Endothelial cell of umbilical vein (primary cell): ENCODE data around the gene TMEM184B. TPM values are rescaled to one million over a fixed set of nuclear protein-coding genes. Genes with fewer than 3 reads are reported as not detected.
A peak's percentile ranks its signal among the peaks of the same experiment; 100 is the strongest.

Experiments used
- BruUV-seq: library from RNA; stranded (reverse); fragments of 400-500 nt; replicated peaks from 2 replicates; lab custom pipeline; 2021; lab: Mats Ljungman, UMichigan
- CTCF ChIA-PET: fragments of 300-600, 350-600 bp; sonication (Branson Sonifier 250); formaldehyde crosslinking; loops from one replicate; lab custom pipeline; 2021; ENCODE audit warnings: antibody characterized with exemption, inconsistent platforms; lab: Charles Lee
- POLR2A ChIA-PET: fragments of 300-600, 350-600 bp; sonication (Branson Sonifier 250); formaldehyde crosslinking; loops from one replicate; lab custom pipeline; 2021; ENCODE audit warnings: antibody characterized with exemption, inconsistent platforms; lab: Charles Lee
- DNase-seq: peaks from one replicate; pipeline ENCODE4 v3.0.0-alpha.2; 2011; ENCODE audit warnings: low read depth, low spot score
- FAIRE-seq: peaks from 2 replicates; lab custom pipeline; 2011; peaks lifted over from hg19 to GRCh38; lab: Jason Lieb, UNC
- H2AFZ ChIP-seq: 2 replicates; pipeline ENCODE4 v1.6.0; 2012; ENCODE audit warnings: low read depth, low read length, control low read depth, inconsistent platforms
- H3K27ac ChIP-seq: 2 replicates; pipeline ENCODE4 v1.5.1; 2011; ENCODE audit warnings: low read depth, mild to moderate bottlenecking, control low read depth, low read length, moderate library complexity; ENCODE audit not compliant: insufficient read depth
- H3K27me3 ChIP-seq, 2 experiments: 2 replicates each; pipeline versions ENCODE4 v1.6.0 to v1.6.1; 2011; ENCODE audit warnings: low read length in 2 of 2, mixed read lengths in 1 of 2; ENCODE audit not compliant: control insufficient read depth in 2 of 2, insufficient read depth in 2 of 2
- H3K36me3 ChIP-seq, 2 experiments: 2 replicates in 1 of 2; 3 replicates in 1 of 2; pipeline ENCODE4 v1.5.1; 2011; ENCODE audit warnings: low read length in 2 of 2, mild to moderate bottlenecking in 1 of 2, moderate library complexity in 1 of 2; ENCODE audit not compliant: control insufficient read depth in 2 of 2, insufficient read depth in 2 of 2; ENCODE audit errors: extremely low read depth in 1 of 2
- H3K4me1 ChIP-seq: 3 replicates; pipeline ENCODE4 v1.5.1; 2011; ENCODE audit warnings: mild to moderate bottlenecking, low read length; ENCODE audit not compliant: control insufficient read depth, insufficient read depth; ENCODE audit errors: extremely low read depth
- H3K4me2 ChIP-seq: 2 replicates; pipeline ENCODE4 v1.6.1; 2011; ENCODE audit warnings: low read length, control low read depth, mixed read lengths; ENCODE audit not compliant: insufficient read depth
- H3K4me3 ChIP-seq, 3 experiments: fragments of 200-600 bp in 1 of 3; sonication (generic), shearing (Covaris generic) in 1 of 3; replicated peaks in 1 of 3; 2 replicates each; pipeline ENCODE4 v1.5.1; 2011 to 2016; ENCODE audit warnings: control low read depth in 3 of 3, low read length in 3 of 3, mild to moderate bottlenecking in 2 of 3, inconsistent platforms in 1 of 3, low read depth in 1 of 3, moderate library complexity in 1 of 3; ENCODE audit not compliant: insufficient read depth in 1 of 3
- H3K79me2 ChIP-seq: 2 replicates; pipeline ENCODE4 v1.6.0; 2012; ENCODE audit warnings: low read length, inconsistent platforms; ENCODE audit not compliant: control insufficient read depth, insufficient read depth
- H3K9ac ChIP-seq: replicated peaks from 2 replicates; pipeline ENCODE3; 2011; ENCODE audit warnings: low read length, control low read depth; ENCODE audit not compliant: insufficient read depth; ENCODE audit errors: extremely low read depth
- H3K9me1 ChIP-seq: replicated peaks from 3 replicates; pipeline ENCODE4 v1.6.0; 2011; ENCODE audit warnings: mild to moderate bottlenecking, low read length; ENCODE audit not compliant: control insufficient read depth, insufficient read depth; ENCODE audit errors: extremely low read depth
- H3K9me3 ChIP-seq: replicated peaks from 2 replicates; pipeline ENCODE4 v1.5.1; 2012; ENCODE audit warnings: low read length, inconsistent platforms; ENCODE audit not compliant: control insufficient read depth, insufficient read depth
- H4K20me1 ChIP-seq: replicated peaks from 2 replicates; pipeline ENCODE3; 2011; ENCODE audit warnings: mild to moderate bottlenecking, low read length; ENCODE audit not compliant: control insufficient read depth, insufficient read depth; ENCODE audit errors: extremely low read depth
- CTCF ChIP-seq, 2 donors: IDR thresholded peaks; 1 replicate in 1 of 2; 2 replicates in 1 of 2; pipeline ENCODE4 v1.5.1; 2011; ENCODE audit warnings: low read length in 2 of 2, mild to moderate bottlenecking in 2 of 2, moderate library complexity in 2 of 2, control low read depth in 1 of 2, inconsistent platforms in 1 of 2, low read depth in 1 of 2; ENCODE audit not compliant: insufficient read depth in 1 of 2; ENCODE audit errors: extremely low read depth in 1 of 2
- EZH2 ChIP-seq: IDR thresholded peaks from 2 replicates; pipeline ENCODE4 v1.6.1; 2012; ENCODE audit warnings: borderline replicate concordance, low read depth, mild to moderate bottlenecking, moderate library complexity, low read length, inconsistent platforms; ENCODE audit not compliant: severe bottlenecking
- FOS ChIP-seq: IDR thresholded peaks from 2 replicates; pipeline ENCODE4 v1.6.1; 2011; ENCODE audit warnings: mild to moderate bottlenecking, low read length, moderate library complexity, borderline replicate concordance; ENCODE audit not compliant: insufficient read depth
- GATA2 ChIP-seq: IDR thresholded peaks from 2 replicates; pipeline ENCODE4 v1.7.0; 2011; ENCODE audit warnings: low read depth, mild to moderate bottlenecking, moderate library complexity, mixed read lengths, low read length; ENCODE audit not compliant: insufficient read length, insufficient read depth
- JUN ChIP-seq: IDR thresholded peaks from 2 replicates; pipeline ENCODE4 v1.6.1; 2011; ENCODE audit warnings: borderline replicate concordance, low read depth; ENCODE audit not compliant: insufficient read length, insufficient read depth
- MAX ChIP-seq: IDR thresholded peaks from 2 replicates; pipeline ENCODE4 v1.6.1; 2011; ENCODE audit not compliant: insufficient read depth, insufficient read length
- MYC ChIP-seq: IDR thresholded peaks from one replicate; pipeline ENCODE4 v1.6.1; 2011; ENCODE audit warnings: mild to moderate bottlenecking, low read depth, low read length
- POLR2A ChIP-seq: IDR thresholded peaks from 2 replicates; pipeline ENCODE4 v1.6.1; 2012; ENCODE audit warnings: low read depth, mild to moderate bottlenecking, control low read depth, low read length
- POLR2AphosphoS5 ChIP-seq: IDR thresholded peaks from 2 replicates; pipeline ENCODE4 v1.6.1; 2012; ENCODE audit warnings: low read depth, mild to moderate bottlenecking, control low read depth, low read length, moderate library complexity; ENCODE audit not compliant: insufficient read depth
- dilution Hi-C: fragments of 300-500 bp; cut with MboI; formaldehyde crosslinking; loops from one replicate; pipeline ENCODE4 v1.15.0; 2019; ENCODE audit warnings: low sequenced_read_pairs; ENCODE audit not compliant: extremely low pct_ligation_motif_present
- intact Hi-C: fragments of 100-400 bp; cut with micrococcal nuclease; formaldehyde crosslinking; loops from one replicate; pipeline ENCODE4 v1.10.0; 2022
- polyA plus RNA-seq, 4 experiments: library from polyadenylated mRNA; depleted of rRNA in 3 of 4; stranded (reverse) in 3 of 4; unstranded in 1 of 4; fragments of >200 nt; gene quantifications; 2 replicates each; pipeline versions ENCODE4 v1.2.1 to v1.2.3, GENCODE V29; 2011 to 2012; ENCODE audit warnings: missing spikeins in 1 of 4
- total RNA-seq: library from RNA; stranded (reverse); gene quantifications from 2 replicates; pipeline ENCODE4 v1.2.3, GENCODE V29; 2021

The TMEM184B gene
- total and polyA plus RNA-seq, 2 donors (not counting 3 experiments of a cell fraction or from before 2014, with no cell fraction given): 72.5 to 96.6 TPM

- dilution Hi-C loops: no loop called here
- Histone ChIP-seq H4K20me1 (peaks cover 5% of the 10 kb centered on the region), H3K27ac (peak overlapping the region; percentile 61), H3K4me2 (peak overlapping the region; percentile 93), H3K27me3 (no peaks in the 10 kb centered on the region), H3K4me1 (peaks cover 52% of the 10 kb centered on the region), H3K9me1 (no peaks in the 10 kb centered on the region), H3K9ac (peak overlapping the region; percentile 14), H2AFZ (no peak overlapping the region), H3K36me3 (peaks cover 8 to 28% of the 10 kb centered on the region in 2 experiments), H3K4me3 (peak overlapping the region in 2 of 3 experiments; percentile 84 to 98), H3K79me2 (peaks cover 77% of the 10 kb centered on the region), H3K9me3 (no peaks in the 10 kb centered on the region)
- no peak for TF ChIP-seq POLR2AphosphoS5
- TF ChIP-seq MAX: no peak
- TF ChIP-seq CTCF (IDR thresholded peaks at IDR 0.05; ENCODE audit: extremely low read depth in 1 of 2, insufficient read depth in 1 of 2, low read depth in 1 of 2, low read length in 2 of 2): no peak
- TF ChIP-seq EZH2: no peak
- no peak for TF ChIP-seq MYC
- no peak for TF ChIP-seq POLR2A
- TF ChIP-seq GATA2: no peak
- no peak for TF ChIP-seq FOS
- TF ChIP-seq JUN: no peak
- intact Hi-C loops: loop anchor here (5.0 kb wide), 1 partner anchor 42 kb away; the partner anchor contains the start of gene TMEM184B
- FAIRE-seq: peak; percentile 77
- no TSS peak for BruUV-seq
- CTCF ChIA-PET: interaction anchor here (0.5 to 3.0 kb wide), 4 partner anchors 9 to 262 kb away, joined by 3 to 10 read pairs (median 8); no protein-coding TSS in a partner anchor
- peak; percentile 9 for DNase-seq
- POLR2A ChIA-PET: interaction anchor here (0.5 kb wide), 1 partner anchor 178 kb away, joined by 3 read pairs; no protein-coding TSS in a partner anchor
Measured at GRCh38 chr22:38314051-38314932, 41.5 kb upstream of the TMEM184B start.
